HepG2 (cell line): ENCODE data around the gene KIF1C. TPM values are rescaled to one million over a fixed set of nuclear protein-coding genes. Genes with fewer than 3 reads are reported as not detected.

Source experiments
- ATAC-seq: fragments of 200-7000 bp; cut with Tn5 transposase; 3 replicates; pipeline ENCODE4 v1.9.1; 2020; ENCODE audit warnings: mild to moderate bottlenecking, moderate library complexity
- BruUV-seq: library from RNA; stranded (reverse); fragments of 400-500 nt; replicated peaks from 2 replicates; lab custom pipeline; 2021; lab: Mats Ljungman, UMichigan
- CTCF ChIA-PET: fragments of 300-600 bp; formaldehyde crosslinking; extraction: SDS; loops from one replicate; lab custom pipeline; 2021; ENCODE audit warnings: low total read pairs, inconsistent platforms, low intra/inter-chr PET ratio; lab: Yijun Ruan, JAX
- POLR2A ChIA-PET: fragments of 350-600 bp; sonication (Branson Sonifier 250); formaldehyde crosslinking; loops from one replicate; lab custom pipeline; 2020; ENCODE audit warnings: antibody characterized with exemption, inconsistent platforms; lab: Yijun Ruan, JAX
- DNase-seq: peaks from one replicate; pipeline ENCODE4 v3.0.0-alpha.2; 2015; ENCODE audit warnings: low spot score
- FAIRE-seq: peaks from 3 replicates; lab custom pipeline; 2011; peaks lifted over from hg19 to GRCh38; lab: Jason Lieb, UNC
- H2AFZ ChIP-seq: one replicate; pipeline ENCODE4 v1.6.1; 2011; ENCODE audit warnings: low read length, inconsistent platforms
- H3K27ac ChIP-seq: fragments of 300-600 bp; 3 replicates; pipeline ENCODE4 v1.8.0; 2011; ENCODE audit warnings: mixed run types, mild to moderate bottlenecking, mixed read lengths, low read length, inconsistent platforms; ENCODE audit not compliant: insufficient read depth; ENCODE audit errors: extremely low read length
- H3K27me3 ChIP-seq, 2 experiments: fragments of 200-600 bp in 1 of 2; 2 replicates in 1 of 2; 3 replicates in 1 of 2; pipeline versions ENCODE4 v1.6.0 to v1.8.0; 2011; ENCODE audit warnings: low read length in 2 of 2, mild to moderate bottlenecking in 2 of 2, moderate library complexity in 2 of 2, inconsistent platforms in 1 of 2; ENCODE audit not compliant: insufficient read depth in 2 of 2, control insufficient read depth in 1 of 2
- H3K36me3 ChIP-seq, 2 experiments: fragments of 200-600 bp in 1 of 2; replicated peaks in 1 of 2; 2 replicates in 1 of 2; 3 replicates in 1 of 2; pipeline versions ENCODE4 v1.5.1 to v1.8.0; 2011; ENCODE audit warnings: low read length in 2 of 2, inconsistent platforms in 1 of 2; ENCODE audit not compliant: insufficient read depth in 2 of 2, control insufficient read depth in 1 of 2
- H3K4me1 ChIP-seq: 2 replicates; pipeline ENCODE4 v1.5.1; 2012; ENCODE audit warnings: low read length, inconsistent platforms; ENCODE audit not compliant: insufficient read depth
- H3K4me2 ChIP-seq: 2 replicates; pipeline ENCODE4 v1.6.0; 2011; ENCODE audit warnings: low read depth, low read length, inconsistent platforms
- H3K4me3 ChIP-seq, 3 experiments: fragments of 200-600 bp in 1 of 3; sonication (generic), shearing (Covaris generic) in 1 of 3; replicated peaks in 1 of 3; 2 replicates each; pipeline ENCODE4 v1.5.1; 2011 to 2016; ENCODE audit warnings: low read length in 3 of 3, inconsistent platforms in 2 of 3, low read depth in 2 of 3, mild to moderate bottlenecking in 2 of 3, control low read depth in 1 of 3, mixed read lengths in 1 of 3; ENCODE audit not compliant: insufficient read depth in 1 of 3
- H3K79me2 ChIP-seq: one replicate; pipeline ENCODE4 v1.6.1; 2011; ENCODE audit warnings: low read length, inconsistent platforms; ENCODE audit not compliant: insufficient read depth
- H3K9ac ChIP-seq: 2 replicates; pipeline ENCODE4 v1.6.0; 2011; ENCODE audit warnings: mild to moderate bottlenecking, low read depth, low read length, inconsistent platforms; ENCODE audit not compliant: insufficient read depth
- H3K9me3 ChIP-seq: 2 replicates; pipeline ENCODE4 v1.5.1; 2012; ENCODE audit warnings: mild to moderate bottlenecking, low read length
- H4K20me1 ChIP-seq: 2 replicates; pipeline ENCODE4 v1.6.0; 2011; ENCODE audit warnings: inconsistent platforms, mild to moderate bottlenecking, low read length, moderate library complexity; ENCODE audit not compliant: insufficient read depth
- AGO2 ChIP-seq: fragments of 200-400 bp; formaldehyde crosslinking; optimal IDR thresholded peaks from 2 replicates; pipeline ENCODE3; 2017; ENCODE audit warnings: mild to moderate bottlenecking, low read depth, low read length, moderate library complexity
- HMG20A ChIP-seq: IDR thresholded peaks from 2 replicates; pipeline ENCODE4 v1.6.1; 2016; ENCODE audit warnings: borderline replicate concordance
- MAFK ChIP-seq, 2 experiments: IDR thresholded peaks in 1 of 2; conservative IDR thresholded peaks in 1 of 2; 2 replicates each; pipeline ENCODE4 v1.6.1; 2011; ENCODE audit warnings: improper control_type of control experiment in 2 of 2, low read length in 2 of 2
- NCOA5 ChIP-seq: sonication (generic); formaldehyde crosslinking; IDR thresholded peaks from 2 replicates; pipeline ENCODE4 v1.4.0; 2020; ENCODE audit warnings: missing genetic modification reagents
- PCBP1 ChIP-seq: fragments of 200-400 bp; formaldehyde crosslinking; IDR thresholded peaks from 2 replicates; pipeline ENCODE4 v1.6.1; 2017; ENCODE audit warnings: mild to moderate bottlenecking, low read depth, low read length, borderline replicate concordance
- ZBTB2 ChIP-seq: sonication (generic); formaldehyde crosslinking; IDR thresholded peaks from 2 replicates; pipeline ENCODE4 v1.8.0; 2022; ENCODE audit warnings: low read depth, missing genetic modification reagents
- ZNF253 ChIP-seq: sonication (generic); formaldehyde crosslinking; IDR thresholded peaks from 2 replicates; pipeline ENCODE4 v1.8.0; 2022; ENCODE audit warnings: mild to moderate bottlenecking, missing genetic modification reagents, borderline replicate concordance
- ZNF296 ChIP-seq: sonication (generic); formaldehyde crosslinking; conservative IDR thresholded peaks from 2 replicates; pipeline ENCODE4 v1.5.0; 2020; ENCODE audit warnings: mild to moderate bottlenecking, missing genetic modification reagents
- ZNF335 ChIP-seq: sonication (generic); formaldehyde crosslinking; IDR thresholded peaks from 2 replicates; pipeline ENCODE4 v1.4.0; 2020; ENCODE audit warnings: missing genetic modification reagents
- ZNF484 ChIP-seq: sonication (generic); formaldehyde crosslinking; IDR thresholded peaks from 2 replicates; pipeline ENCODE4 v1.5.1; 2020; ENCODE audit warnings: mild to moderate bottlenecking, low read depth, missing genetic modification reagents, borderline replicate concordance
- ZNF510 ChIP-seq: sonication (generic); formaldehyde crosslinking; IDR thresholded peaks from 2 replicates; pipeline ENCODE4 v1.4.0; 2020; ENCODE audit warnings: low read depth, mild to moderate bottlenecking, missing genetic modification reagents
- ZNF556 ChIP-seq: sonication (generic); formaldehyde crosslinking; IDR thresholded peaks from 2 replicates; pipeline ENCODE4 v1.4.0; 2020; ENCODE audit warnings: mild to moderate bottlenecking, missing genetic modification reagents, borderline replicate concordance
- WGBS: methylation state at CpG from one replicate; pipeline ENCODE4 v1.1.6; 2017; ENCODE audit warnings: low lambda C conversion rate; 5-methylcytosine and 5-hydroxymethylcytosine counted together
- in situ Hi-C: cut with HindIII; loops from 2 replicates; pipeline ENCODE4 v1.10.0; 2017; ENCODE audit warnings: low pct_unique_long_range_greater_than_20kb; ENCODE audit not compliant: extremely low pct_ligation_motif_present
- intact Hi-C: fragments of 100-400 bp; cut with micrococcal nuclease; formaldehyde crosslinking; loops from one replicate; pipeline ENCODE4 v1.10.0; 2022; ENCODE audit not compliant: unreplicated experiment
- polyA plus RNA-seq, 8 experiments: library from polyadenylated mRNA; depleted of rRNA in 3 of 8; stranded (reverse) in 7 of 8; unstranded in 1 of 8; fragments of >200 nt; fragmentation: Illumina TruSeq in 4 of 8; extraction: Trizol in 4 of 8; gene quantifications; 2 replicates each; pipeline versions ENCODE4 v1.2.1 to v1.2.3, GENCODE V29; 2011 to 2016; ENCODE audit warnings: low read depth in 4 of 8, missing spikeins in 1 of 8, mixed read lengths in 1 of 8; ENCODE audit not compliant: insufficient read depth in 1 of 8
- total RNA-seq, 5 experiments: library from RNA; depleted of rRNA; stranded (reverse); fragments of >200 nt; fragmentation: Illumina TruSeq; extraction: Trizol; gene quantifications; 2 replicates each; pipeline ENCODE4 v1.2.3, GENCODE V29; 2016; ENCODE audit warnings: low read depth in 1 of 5
- TF ChIP-seq, protein P1 (sequence below): sonication (generic); formaldehyde crosslinking; IDR thresholded peaks from 2 replicates; pipeline ENCODE4 v1.5.0; 2020; ENCODE audit warnings: mild to moderate bottlenecking, missing genetic modification reagents, moderate library complexity

KIF1C gene
- total and polyA plus RNA-seq, 2 of the 13 experiments (the other 11 are each of a cell fraction or from before 2014, with no cell fraction given) = 70.0 to 104 TPM

DNA sequence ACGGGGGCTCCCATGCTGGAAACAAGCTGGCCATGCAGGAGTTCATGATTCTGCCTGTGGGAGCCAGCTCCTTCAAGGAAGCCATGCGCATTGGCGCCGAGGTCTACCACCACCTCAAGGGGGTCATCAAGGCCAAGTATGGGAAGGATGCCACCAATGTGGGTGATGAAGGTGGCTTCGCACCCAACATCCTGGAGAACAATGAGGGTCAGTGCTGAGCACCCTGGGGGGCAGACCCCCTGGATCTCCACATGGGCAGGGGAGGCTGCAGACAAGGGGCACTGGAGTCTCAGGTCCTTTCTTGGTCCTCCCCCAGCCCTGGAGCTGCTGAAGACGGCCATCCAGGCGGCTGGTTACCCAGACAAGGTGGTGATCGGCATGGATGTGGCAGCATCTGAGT is 42.7 kb upstream of the KIF1C start:
- DNase-seq (no peak), FAIRE-seq (no peak), ATAC-seq (no peak)
- Histone ChIP-seq H3K27me3 (no peaks in the 10 kb centered on the region), H3K79me2 (peaks cover 12% of the 10 kb centered on the region), H4K20me1 (no peaks in the 10 kb centered on the region), H3K9me3 (no peaks in the 10 kb centered on the region), H3K27ac (no peak overlapping the region), H3K9ac (no peak overlapping the region), H2AFZ (no peak overlapping the region), H3K4me3 (no peak overlapping the region), H3K4me2 (no peak overlapping the region), H3K36me3 (peaks cover 3 to 17% of the 10 kb centered on the region in 2 experiments; a peak in 3 of 5 replicates), H3K4me1 (peaks cover 39% of the 10 kb centered on the region)
- no TSS peak for BruUV-seq
- ChIA-PET POLR2A (interaction anchor here (5.8 kb wide), 1 partner anchor 13 kb away, joined by 43 read pairs; the partner anchor contains the start of gene SPAG7), CTCF (no interaction called here)
- TF ChIP-seq AGO2 = peak; percentile 55
- TF ChIP-seq ZNF296 (CRISPR knock-in tag) = no peak
- TF ChIP-seq ZNF556 (CRISPR knock-in tag) = no peak
- no peak for TF ChIP-seq ZNF510 (CRISPR knock-in tag)
- 93% methylated on average over 8 of the region's 8 CpGs for WGBS
- in situ Hi-C loops (no loop called here), intact Hi-C loops (no loop called here)

- Histone ChIP-seq H3K27ac (no peak overlapping the region), H3K79me2 (peaks cover 6% of the 10 kb centered on the region), H2AFZ (no peak overlapping the region), H3K9me3 (no peaks in the 10 kb centered on the region), H3K4me2 (no peak overlapping the region), H3K36me3 (peaks cover 3 to 27% of the 10 kb centered on the region in 2 experiments; a peak in 4 of 5 replicates), H3K4me1 (peaks cover 27% of the 10 kb centered on the region), H4K20me1 (no peaks in the 10 kb centered on the region), H3K4me3 (no peak overlapping the region), H3K27me3 (no peaks in the 10 kb centered on the region), H3K9ac (no peak overlapping the region)
- intact Hi-C loops (no loop called here), in situ Hi-C loops (no loop called here)
- ChIA-PET POLR2A (interaction anchor here (0.8 to 5.8 kb wide), 2 partner anchors 9 to 12 kb away, joined by 3 to 43 read pairs; partner anchors contain the start of genes PFN1 and SPAG7), CTCF (no interaction called here)
- TF ChIP-seq PCBP1 (no peak), MAFK (conservative IDR thresholded peaks at IDR 0.05 in 1 of 2, IDR thresholded peaks at IDR 0.05 in 1 of 2; ENCODE audit: low read length in 2 of 2) (no peak), ZBTB2 (CRISPR knock-in tag) (no peak), ZNF484 (CRISPR knock-in tag) (no peak), ZNF335 (CRISPR knock-in tag) (no peak), HMG20A (no peak), ZNF253 (CRISPR knock-in tag) (no peak), NCOA5 (no peak)
- TF ChIP-seq, protein P1, sequence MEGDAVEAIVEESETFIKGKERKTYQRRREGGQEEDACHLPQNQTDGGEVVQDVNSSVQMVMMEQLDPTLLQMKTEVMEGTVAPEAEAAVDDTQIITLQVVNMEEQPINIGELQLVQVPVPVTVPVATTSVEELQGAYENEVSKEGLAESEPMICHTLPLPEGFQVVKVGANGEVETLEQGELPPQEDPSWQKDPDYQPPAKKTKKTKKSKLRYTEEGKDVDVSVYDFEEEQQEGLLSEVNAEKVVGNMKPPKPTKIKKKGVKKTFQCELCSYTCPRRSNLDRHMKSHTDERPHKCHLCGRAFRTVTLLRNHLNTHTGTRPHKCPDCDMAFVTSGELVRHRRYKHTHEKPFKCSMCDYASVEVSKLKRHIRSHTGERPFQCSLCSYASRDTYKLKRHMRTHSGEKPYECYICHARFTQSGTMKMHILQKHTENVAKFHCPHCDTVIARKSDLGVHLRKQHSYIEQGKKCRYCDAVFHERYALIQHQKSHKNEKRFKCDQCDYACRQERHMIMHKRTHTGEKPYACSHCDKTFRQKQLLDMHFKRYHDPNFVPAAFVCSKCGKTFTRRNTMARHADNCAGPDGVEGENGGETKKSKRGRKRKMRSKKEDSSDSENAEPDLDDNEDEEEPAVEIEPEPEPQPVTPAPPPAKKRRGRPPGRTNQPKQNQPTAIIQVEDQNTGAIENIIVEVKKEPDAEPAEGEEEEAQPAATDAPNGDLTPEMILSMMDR (CRISPR knock-in tag) = peak; percentile 37
- 88% methylated on average over 5 of the region's 10 CpGs for WGBS
- peak; percentile 16; the same call in 2 of the 3 replicates for ATAC-seq
- BruUV-seq = no TSS peak
- DNase-seq = no peak
- no peak for FAIRE-seq
Observed at GRCh38 chr17:4956493-4957061, 41.2 kb upstream of the KIF1C start.
